ENCODE results near the gene TCF7.
A peak's percentile ranks its signal among the peaks of the same experiment; 100 is the strongest.

Gene TCF7

DNA sequence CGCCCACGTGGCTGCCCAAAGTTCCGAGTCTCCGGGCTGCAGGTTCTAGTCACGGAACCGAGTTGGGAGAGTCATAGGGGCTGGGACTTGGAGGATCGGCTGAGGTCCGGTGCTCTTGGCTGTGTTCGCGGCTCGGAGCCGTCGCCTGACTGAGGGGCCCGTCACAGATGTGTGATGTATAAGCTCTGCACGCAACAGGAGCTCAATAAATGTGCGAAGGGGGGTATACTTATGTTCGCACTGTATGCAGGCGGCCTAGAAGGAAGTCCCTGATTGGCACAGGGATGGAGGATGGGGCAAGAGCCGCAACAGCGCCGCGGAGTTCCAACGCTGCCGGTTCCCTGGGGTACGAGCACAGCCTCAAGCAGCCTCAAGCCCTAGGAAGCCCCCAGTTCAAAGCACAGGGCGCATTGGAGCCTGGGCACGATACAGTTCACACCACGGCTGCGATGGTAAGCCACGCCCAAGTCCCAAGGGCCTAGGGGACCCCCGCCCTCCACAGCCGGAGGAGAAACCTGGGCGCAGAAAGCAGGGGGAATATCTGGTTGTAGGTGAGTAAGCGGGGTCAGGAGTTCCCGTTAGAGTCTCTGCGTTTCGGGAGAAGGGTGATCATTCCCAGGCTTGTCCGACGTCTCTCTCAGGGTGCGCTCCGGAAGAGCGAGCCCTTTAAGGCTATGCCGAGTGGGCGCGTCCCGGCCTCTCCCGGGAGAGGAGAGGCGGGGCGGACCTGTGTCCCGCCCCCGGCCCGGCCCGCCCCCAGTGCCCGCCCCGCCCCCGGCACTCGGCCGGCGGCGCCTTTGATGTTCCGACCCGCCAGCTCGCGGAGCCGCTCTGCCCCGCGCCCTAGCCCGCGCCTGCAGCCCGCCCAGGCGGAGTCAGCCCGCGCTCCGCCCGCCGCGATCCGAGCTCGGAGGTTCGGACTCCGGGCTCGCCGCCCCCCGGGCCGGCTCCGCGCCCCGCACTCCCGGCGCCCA is at the start of gene TCF7:
Gene TCF7 (plus strand): TSS at position 780 of the 974 bp plus-strand sequence. CDS start 226 bp downstream, outside the sequence.
- peak within 1 kb of the TSS; percentile 1 to 27 for H3K27ac ChIP-seq
- H3K4me3 ChIP-seq: peak within 1 kb of the TSS; percentile 47 to 62
- H3K9me3 ChIP-seq: no peaks in the 10 kb centered on the region
- intact Hi-C loops (cut with DNase I; ENCODE audit: low total_unique reads): no loop called here
- H3K4me1 ChIP-seq: peaks cover 0 to 33% (median 16%) of the 10 kb centered on the region in 4 donors
- H3K36me3 ChIP-seq: no peaks in the 10 kb centered on the region
- peak; percentile 47 to 80 for DNase-seq
- TF ChIP-seq, protein P1, sequence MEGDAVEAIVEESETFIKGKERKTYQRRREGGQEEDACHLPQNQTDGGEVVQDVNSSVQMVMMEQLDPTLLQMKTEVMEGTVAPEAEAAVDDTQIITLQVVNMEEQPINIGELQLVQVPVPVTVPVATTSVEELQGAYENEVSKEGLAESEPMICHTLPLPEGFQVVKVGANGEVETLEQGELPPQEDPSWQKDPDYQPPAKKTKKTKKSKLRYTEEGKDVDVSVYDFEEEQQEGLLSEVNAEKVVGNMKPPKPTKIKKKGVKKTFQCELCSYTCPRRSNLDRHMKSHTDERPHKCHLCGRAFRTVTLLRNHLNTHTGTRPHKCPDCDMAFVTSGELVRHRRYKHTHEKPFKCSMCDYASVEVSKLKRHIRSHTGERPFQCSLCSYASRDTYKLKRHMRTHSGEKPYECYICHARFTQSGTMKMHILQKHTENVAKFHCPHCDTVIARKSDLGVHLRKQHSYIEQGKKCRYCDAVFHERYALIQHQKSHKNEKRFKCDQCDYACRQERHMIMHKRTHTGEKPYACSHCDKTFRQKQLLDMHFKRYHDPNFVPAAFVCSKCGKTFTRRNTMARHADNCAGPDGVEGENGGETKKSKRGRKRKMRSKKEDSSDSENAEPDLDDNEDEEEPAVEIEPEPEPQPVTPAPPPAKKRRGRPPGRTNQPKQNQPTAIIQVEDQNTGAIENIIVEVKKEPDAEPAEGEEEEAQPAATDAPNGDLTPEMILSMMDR (IDR thresholded peaks at IDR 0.05): no peak
- peaks cover 0 to 22% of the 10 kb centered on the region in 2 donors for H3K27me3 ChIP-seq

DNA sequence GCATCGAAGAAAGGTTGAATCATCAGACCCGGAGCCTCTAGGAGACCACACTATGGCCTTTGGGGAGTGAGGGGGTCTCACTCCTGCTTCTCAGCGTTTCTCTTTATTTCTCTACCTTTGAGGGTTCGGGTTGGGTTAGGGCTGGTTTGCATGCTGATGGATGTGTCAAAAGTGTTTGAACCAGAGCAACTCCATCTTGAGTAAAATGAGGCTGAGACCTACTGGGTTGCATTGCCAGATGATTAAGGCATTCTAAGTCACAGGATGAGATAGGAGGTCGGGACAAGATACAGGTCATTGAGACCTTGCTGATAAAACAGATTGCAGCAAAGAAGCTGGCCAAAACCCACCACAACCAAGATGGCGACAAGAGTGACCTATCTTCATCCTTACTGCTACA is 44.9 kb upstream of the TCF7 start:
- Histone ChIP-seq H3K4me1 (peaks cover 0 to 10% (median 9%) of the 10 kb centered on the region in 4 donors), H3K36me3 (no peaks in the 10 kb centered on the region), H3K4me3 (no peak overlapping the region), H3K27me3 (peaks cover 0 to 19% of the 10 kb centered on the region in 2 donors), H3K27ac (no peak overlapping the region), H3K9me3 (no peaks in the 10 kb centered on the region)
- intact Hi-C loops (cut with DNase I; ENCODE audit: low total_unique reads): no loop called here
- TF ChIP-seq, protein P1 (IDR thresholded peaks at IDR 0.05): no peak
- no peak for DNase-seq

DNA sequence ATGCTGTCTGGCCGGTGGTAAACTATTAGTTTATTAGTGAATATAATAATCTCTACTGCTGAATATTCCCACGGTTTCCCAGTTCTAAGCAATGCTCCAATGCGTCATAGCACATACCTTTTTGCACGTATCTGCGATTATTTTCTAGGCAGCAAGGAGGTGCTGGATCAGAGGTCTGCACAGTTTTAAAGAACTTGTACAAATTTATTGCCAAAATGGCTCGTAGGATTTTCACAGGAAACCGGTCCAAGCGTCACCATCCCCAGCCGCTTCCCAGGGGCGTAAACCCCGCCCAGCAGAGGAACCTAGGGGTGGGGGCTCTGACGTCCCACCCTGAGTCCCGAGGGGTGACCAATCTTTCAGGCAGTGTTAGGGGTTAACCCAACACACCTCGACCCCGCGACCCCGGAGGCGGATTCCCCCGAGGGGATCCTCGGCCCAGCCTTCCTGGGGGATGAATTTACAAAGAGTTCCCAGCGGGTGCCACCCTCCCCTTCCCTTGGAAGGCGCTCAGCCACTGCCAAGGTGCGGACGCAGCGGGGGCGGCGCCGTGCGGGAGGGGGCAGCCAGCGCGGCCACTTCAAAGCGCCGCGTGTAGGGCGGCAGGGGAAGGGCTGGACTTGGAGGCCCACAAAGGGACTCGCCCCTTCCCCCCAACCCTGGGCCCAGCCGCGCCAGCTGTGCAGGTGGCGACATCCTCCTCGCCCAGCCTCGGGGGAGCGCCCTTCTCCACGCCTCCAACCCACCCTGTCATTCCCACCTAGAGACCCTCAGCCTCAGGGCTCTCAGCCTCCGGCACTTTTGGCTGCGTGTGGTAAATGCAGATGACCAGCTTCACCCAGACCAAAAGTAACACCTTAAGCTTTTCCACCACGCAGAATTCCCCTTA is 43.5 kb upstream of the TCF7 start:
- H3K4me1 ChIP-seq: peaks cover 0 to 10% (median 9%) of the 10 kb centered on the region in 4 donors
- H3K4me3 ChIP-seq: peak overlapping the region; percentile 26 to 35
- H3K9me3 ChIP-seq: no peaks in the 10 kb centered on the region
- H3K27me3 ChIP-seq: peaks cover 0 to 19% of the 10 kb centered on the region in 2 donors
- intact Hi-C loops (cut with DNase I; ENCODE audit: low total_unique reads): no loop called here
- H3K27ac ChIP-seq: no peak overlapping the region
- DNase-seq: no peak
- no peaks in the 10 kb centered on the region for H3K36me3 ChIP-seq
- TF ChIP-seq, protein P1 (IDR thresholded peaks at IDR 0.05): no peak

DNA sequence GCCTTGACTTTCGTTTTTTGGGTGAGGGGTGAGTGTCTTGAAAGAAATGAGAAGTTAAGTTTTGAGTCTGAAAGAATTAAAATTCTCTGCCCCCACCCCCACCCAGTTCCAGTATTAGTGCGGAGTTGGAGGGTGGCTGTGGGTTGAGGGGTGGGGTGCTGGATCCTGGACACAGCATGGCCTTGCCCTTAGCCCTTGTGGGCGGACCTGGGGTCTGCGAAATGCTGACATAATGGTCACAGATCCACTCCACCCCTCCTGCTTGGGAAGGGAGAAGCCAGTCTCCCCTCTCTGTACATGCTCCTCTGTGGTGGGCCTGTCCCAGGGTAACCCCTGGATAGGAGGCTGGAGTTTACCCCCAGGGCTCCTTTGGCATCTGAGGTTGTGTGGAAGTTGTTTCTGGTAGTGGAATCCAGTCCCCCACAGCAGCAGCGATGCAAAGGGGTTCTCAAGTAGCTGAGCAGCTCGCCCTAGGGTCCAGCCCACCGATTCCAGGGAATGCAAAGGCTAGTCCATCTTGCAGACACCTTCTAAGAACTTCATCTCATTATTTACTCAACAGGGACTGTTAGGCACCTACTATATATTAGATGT is 42.8 kb upstream of the TCF7 start:
- no peaks in the 10 kb centered on the region for H3K9me3 ChIP-seq
- H3K4me1 ChIP-seq: peaks cover 0 to 10% (median 9%) of the 10 kb centered on the region in 4 donors
- intact Hi-C loops (cut with DNase I; ENCODE audit: low total_unique reads): no loop called here
- H3K27me3 ChIP-seq: peaks cover 0 to 19% of the 10 kb centered on the region in 2 donors
- no peak for DNase-seq
- no peak overlapping the region for H3K27ac ChIP-seq
- H3K4me3 ChIP-seq: no peak overlapping the region
- TF ChIP-seq, protein P1 (IDR thresholded peaks at IDR 0.05): no peak
- no peaks in the 10 kb centered on the region for H3K36me3 ChIP-seq

All from tibial artery (tissue), 4 donors.